Measurements from ENCODE around the gene TTLL3.
"Not testable (repeated sequence)": the region's sequence is repeated elsewhere in the genome, so short reads cannot be mapped to it uniquely, and the experiment has no call there.

The TTLL3 gene

GRCh38 chr3:9843715-9844438 is 33.8 kb downstream of the TTLL3 start, which contains the start of gene RPUSD3:
TSS of gene RPUSD3 (minus strand) at chr3:9844008. CDS start at chr3:9843990, 18 bp downstream.
- peak; percentile 78 for DNase-seq

- DNase-seq: no peak
Measured at GRCh38 chr3:9846231-9846630, 36.2 kb downstream of the TTLL3 start.

- no peak for DNase-seq
Measured at GRCh38 chr3:9846931-9847488, 36.9 kb downstream of the TTLL3 start.

- not testable (repeated sequence) for DNase-seq
Measured at GRCh38 chr3:9847870-9848269, 37.8 kb downstream of the TTLL3 start.

DNA sequence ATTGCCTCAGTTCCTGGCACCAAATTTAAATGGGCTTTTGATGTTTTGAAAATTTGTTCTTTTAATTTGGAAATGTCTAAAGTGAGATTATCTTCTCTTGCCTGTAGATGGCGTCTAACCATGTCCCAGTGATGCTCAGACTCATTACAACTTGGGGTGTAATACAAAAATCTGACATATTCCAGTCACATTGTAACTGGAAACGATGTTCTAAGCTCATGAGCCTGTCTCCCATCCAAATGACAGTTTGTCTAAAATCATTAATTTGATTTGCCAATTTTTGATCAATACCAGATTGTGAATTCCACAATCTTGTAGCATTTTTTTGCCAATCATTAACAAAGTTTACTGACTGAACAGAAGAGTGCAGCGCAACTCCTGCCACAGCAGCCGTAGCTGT is 38.8 kb downstream of the TTLL3 start:
- peak; percentile 9 for DNase-seq

GRCh38 chr3:9851383-9851782 is 41.3 kb downstream of the TTLL3 start:
- not testable (repeated sequence) for DNase-seq

- DNase-seq: not testable (repeated sequence)
Measured at GRCh38 chr3:9851926-9852325, 41.9 kb downstream of the TTLL3 start.

DNA sequence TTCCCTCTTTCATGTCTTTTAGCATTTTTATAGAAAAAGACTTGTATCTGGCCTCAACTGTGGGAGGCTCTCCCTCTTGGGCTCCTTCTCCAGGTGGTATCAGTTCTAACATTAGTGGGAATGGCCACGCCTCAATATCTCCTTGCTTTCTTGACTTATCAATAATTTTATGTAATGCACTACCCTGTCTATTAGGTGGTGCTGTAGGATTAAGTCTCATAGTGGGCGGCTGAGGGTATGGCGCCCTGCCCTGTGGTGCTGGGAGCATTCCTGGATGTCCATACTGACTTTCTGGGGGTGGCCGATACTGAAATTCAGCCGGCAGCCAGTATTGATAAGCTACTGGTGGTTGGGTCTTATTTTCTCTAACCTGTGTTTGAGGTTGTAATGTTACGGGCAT is 42.5 kb downstream of the TTLL3 start:
- no peak for DNase-seq

DNA sequence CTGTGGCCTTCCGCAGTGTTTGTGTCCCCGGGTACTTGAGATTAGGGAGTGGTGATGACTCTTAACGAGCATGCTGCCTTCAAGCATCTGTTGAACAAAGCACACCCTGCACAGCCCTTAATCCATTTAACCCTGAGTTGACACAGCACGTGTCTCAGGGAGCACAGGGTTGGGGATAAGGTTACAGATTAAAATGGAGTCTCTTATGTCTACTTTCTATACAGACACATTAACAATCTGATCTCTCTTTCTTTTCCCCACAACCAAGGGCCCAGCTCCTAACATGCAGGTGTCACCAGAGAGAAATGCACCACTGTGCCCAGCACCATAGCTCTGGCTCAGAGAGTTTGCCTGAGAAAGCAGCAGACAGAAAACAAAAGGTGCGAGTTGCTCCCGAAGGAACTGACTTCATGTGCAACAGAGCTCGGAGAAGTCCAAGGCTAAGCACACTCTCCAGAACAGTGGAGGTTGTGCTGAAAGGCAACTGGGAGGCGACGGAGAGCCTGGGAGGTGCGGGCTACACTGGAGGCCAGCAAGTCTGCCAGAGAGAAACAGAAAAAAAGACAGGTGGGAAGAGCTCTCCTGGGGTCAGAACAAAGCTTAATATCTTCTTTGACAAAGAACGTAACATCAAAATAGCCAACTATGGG is 44.4 kb downstream of the TTLL3 start:
- peak; percentile 22 for DNase-seq

DNA sequence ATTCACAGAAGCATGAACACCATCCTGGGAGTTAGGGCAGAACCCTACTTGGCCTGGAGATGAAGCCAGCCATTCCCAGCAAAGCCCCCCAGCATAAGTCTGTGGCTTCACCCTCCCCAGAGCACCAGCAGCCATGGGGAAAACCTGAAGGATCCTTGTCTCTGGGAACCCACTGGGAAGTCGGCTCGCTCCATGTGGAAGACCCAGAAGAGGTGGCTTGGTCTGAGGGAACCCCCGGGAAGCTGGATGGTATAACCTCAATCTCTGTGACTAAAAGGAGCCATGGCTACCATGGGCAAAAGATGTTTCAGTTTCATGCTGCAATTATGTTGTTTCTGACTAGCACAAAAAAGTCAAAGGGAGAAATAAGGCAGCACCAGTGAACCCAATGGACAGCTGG is 45.5 kb downstream of the TTLL3 start:
- no peak for DNase-seq

DNA sequence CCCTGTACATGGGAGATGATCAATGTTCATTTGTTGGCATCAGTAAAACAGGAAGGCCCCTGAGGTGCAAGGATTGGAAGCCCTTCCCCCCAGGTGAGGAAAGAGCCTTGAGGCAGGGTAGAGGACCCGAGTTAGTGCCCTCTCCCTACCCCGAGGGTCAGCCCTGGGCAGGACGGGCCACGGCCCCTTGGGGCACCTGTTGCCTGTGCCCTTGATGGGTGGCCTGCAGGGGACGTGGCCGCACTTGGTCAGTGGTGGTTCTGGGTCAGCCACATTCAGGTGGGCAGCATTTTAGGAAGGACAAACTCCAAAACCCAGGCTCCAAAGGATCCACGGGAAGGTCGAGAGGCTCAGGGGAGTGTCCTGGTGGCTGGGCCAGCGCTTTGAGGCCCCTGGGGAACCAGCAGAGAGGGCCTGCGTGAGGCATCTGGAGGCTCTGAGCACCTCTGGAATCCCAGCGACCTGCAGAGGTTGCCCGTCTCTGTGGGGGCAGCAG is 49.5 kb downstream of the TTLL3 start:
- no peak for DNase-seq

- no peak for DNase-seq
Measured at GRCh38 chr3:9861201-9861600, 51.1 kb downstream of the TTLL3 start.

- DNase-seq: no peak
Measured at GRCh38 chr3:9861626-9862130, 51.6 kb downstream of the TTLL3 start.

- no peak for DNase-seq
Measured at GRCh38 chr3:9862391-9863057, 52.5 kb downstream of the TTLL3 start.

GRCh38 chr3:9863058-9863772 is 53.2 kb downstream of the TTLL3 start:
- DNase-seq: no peak

DNA sequence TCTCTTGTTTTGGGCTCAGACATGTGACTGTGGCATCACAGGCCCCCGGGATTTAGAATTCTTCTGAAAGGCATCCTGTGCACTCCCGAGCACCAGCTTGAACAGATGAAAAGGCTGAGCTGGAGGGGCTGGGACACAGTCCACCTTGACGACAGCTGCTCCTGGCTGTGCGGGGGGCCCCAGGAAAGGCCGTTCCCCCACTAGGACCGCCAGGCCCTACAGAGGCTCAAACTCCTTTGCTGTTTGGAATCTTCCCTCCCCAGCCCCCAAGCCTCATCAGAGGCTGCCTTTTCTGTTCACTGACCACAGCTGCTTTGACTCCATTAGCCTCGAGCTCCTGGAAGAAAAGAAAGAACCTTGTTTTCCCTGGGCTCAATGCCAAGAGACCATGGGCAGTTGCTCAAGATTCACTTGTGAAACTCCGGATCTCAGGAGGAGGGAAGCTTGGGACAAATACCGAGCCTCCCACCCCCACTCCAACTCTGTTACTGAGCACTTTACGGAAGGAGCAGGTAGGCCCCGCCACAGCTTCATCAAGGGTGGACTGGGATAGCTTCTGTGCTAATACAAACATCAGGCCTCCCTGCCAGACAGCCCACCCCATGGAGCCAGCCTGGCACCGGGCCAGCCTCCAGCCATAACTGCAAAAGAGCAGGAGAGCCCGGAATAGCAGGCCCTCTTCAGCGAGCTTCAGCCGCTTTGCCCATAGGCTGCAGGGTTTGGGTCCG is 54.3 kb downstream of the TTLL3 start:
- peak; percentile 40 for DNase-seq

DNA sequence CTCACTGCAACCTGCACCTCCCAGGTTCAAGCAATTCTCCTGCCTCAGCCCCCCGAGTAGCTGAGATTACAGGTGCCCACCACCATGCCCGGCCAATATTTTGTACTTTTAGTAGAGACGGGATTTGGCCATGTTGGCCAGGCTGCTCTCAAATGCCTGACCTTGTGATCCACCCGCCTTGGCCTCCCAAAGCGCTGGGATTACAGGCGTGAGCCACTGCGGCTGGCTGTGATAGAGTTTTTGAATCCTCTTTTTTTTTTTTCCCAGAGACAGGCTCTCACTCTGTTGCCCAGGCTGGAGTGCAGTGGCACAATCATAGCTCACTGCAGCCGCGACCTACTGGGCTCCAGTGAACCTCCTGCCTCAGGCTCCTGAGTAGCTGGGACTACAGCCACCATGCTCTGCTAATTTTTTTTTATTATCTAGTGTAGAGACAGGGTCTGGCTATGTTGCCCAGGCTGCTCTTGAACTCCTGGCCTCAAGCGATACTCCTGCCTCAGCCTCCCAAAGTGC is 55.1 kb downstream of the TTLL3 start:
- not testable (repeated sequence) for DNase-seq

GRCh38 chr3:9866639-9867038 is 56.6 kb downstream of the TTLL3 start:
- no peak for DNase-seq

DNA sequence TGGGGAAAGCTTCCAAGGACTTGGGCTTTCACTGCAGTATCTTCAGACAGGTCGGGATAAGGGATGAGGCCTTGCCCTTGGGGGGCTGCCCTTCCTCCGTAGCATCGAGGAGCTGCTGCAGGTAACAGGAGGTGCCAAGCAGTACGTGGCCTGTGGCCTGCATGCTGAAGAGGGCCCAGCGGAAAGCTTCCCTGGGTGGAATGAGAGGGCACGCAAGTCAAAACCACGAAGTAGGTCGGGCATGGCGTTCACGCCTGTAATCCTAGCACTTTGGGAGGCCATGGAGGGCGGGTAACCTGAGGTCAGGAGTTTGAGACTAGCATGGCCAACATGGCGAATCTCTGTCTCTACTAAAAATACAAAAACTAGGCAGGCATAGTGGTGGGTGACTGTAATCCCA is 57.0 kb downstream of the TTLL3 start:
- DNase-seq: no peak

GRCh38 chr3:9869955-9870354 is 59.9 kb downstream of the TTLL3 start:
- DNase-seq: no peak

DNA sequence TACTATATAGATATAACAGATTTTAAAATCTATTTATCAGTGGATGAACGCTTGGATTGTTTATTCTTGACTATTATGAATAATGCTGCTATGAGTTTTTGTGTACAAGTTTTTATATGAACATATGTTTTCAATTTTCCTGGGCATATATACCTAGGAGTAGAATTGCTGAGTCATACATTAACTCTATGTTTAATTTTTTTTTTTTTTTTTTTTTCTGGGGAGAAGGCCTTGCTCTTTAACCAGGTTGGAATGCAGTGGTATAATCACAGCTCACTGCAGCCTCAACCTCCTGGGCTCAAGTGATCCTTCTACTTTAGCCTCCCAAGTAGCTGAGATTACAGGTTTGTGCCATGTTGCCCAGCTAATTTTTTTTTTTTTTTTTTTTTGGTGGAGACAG is 60.9 kb downstream of the TTLL3 start:
- peak; percentile 21 for DNase-seq

DNA sequence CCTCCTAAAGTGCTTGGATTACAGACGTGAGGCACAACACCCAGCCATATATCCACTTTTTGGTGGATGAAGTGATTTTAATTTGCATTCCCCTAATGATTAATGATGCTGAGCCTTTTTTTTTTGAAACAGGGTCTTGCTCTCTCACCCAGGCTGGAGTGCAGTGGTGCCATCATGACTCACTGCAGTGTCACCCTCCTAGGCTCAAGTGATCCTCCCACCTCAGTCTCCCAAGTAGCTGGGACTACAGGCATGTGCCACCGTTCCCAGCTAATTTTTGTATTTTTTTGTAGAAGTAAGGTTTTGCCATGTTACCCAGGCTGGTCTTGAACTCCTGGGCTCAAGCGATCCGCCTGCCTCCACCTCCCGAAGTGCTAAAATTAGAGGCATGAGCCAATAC is 62.0 kb downstream of the TTLL3 start:
- not testable (repeated sequence) for DNase-seq

All from NCI-H2171 treated with DMSO at 0.1 percent for 48 hours (cell line).